ENCODE data around the gene SBF2.

DNA sequence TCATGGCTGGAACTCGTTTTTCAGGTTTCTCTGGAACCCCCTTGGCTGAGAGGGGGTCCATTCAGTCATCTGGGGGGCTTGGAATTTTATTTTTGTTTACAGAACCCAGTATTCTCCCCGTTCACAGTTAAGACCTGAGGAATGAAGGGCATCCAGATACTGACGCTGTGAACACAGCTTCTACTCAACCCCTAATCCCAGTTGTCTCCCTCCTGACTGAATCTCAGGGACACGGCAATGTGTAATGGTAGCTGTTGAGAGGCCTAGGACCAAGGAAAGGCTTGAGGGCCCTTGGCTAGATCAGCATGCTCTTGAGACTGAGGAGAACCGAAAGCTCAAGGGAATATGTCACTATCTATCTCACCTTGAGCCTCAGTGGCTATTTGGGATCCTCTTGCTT, 516.5 kb downstream of the SBF2 start:
- TF ChIP-seq, protein P1, sequence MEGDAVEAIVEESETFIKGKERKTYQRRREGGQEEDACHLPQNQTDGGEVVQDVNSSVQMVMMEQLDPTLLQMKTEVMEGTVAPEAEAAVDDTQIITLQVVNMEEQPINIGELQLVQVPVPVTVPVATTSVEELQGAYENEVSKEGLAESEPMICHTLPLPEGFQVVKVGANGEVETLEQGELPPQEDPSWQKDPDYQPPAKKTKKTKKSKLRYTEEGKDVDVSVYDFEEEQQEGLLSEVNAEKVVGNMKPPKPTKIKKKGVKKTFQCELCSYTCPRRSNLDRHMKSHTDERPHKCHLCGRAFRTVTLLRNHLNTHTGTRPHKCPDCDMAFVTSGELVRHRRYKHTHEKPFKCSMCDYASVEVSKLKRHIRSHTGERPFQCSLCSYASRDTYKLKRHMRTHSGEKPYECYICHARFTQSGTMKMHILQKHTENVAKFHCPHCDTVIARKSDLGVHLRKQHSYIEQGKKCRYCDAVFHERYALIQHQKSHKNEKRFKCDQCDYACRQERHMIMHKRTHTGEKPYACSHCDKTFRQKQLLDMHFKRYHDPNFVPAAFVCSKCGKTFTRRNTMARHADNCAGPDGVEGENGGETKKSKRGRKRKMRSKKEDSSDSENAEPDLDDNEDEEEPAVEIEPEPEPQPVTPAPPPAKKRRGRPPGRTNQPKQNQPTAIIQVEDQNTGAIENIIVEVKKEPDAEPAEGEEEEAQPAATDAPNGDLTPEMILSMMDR (IDR thresholded peaks at IDR 0.05; ENCODE audit: low read depth, low read length), result no peak
- TF ChIP-seq POLR2A (IDR thresholded peaks at IDR 0.05; ENCODE audit: extremely low read depth, insufficient read length), result no peak
- TF ChIP-seq, protein P2, sequence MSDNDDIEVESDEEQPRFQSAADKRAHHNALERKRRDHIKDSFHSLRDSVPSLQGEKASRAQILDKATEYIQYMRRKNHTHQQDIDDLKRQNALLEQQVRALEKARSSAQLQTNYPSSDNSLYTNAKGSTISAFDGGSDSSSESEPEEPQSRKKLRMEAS (IDR thresholded peaks at IDR 0.05; ENCODE audit: low read depth, low read length), result no peak
- no peak for TF ChIP-seq MYC (IDR thresholded peaks at IDR 0.05; ENCODE audit: low read depth, low read length)
